ACC112 (cell line): ENCODE data around the gene WNT7A.

Experiments
- H2AFZ ChIP-seq: fragments of 200-600 bp; sonication (generic); one replicate; pipeline ENCODE4 v1.6.0; 2017; ENCODE audit warnings: antibody characterized with exemption, low read length; ENCODE audit not compliant: unreplicated experiment
- H3K27ac ChIP-seq: fragments of 200-600 bp; sonication (generic); 2 replicates; pipeline ENCODE4 v1.5.1; 2014; ENCODE audit warnings: low read depth, mild to moderate bottlenecking, antibody characterized with exemption, low read length, moderate library complexity
- H3K27me3 ChIP-seq: fragments of 200-600 bp; sonication (generic); 2 replicates; pipeline ENCODE4 v1.6.1; 2014; ENCODE audit warnings: mild to moderate bottlenecking, antibody characterized with exemption, low read length, moderate library complexity, mixed read lengths; ENCODE audit not compliant: insufficient read depth
- H3K36me3 ChIP-seq: fragments of 200-600 bp; sonication (generic); 2 replicates; pipeline ENCODE4 v1.6.1; 2016; ENCODE audit warnings: mild to moderate bottlenecking, antibody characterized with exemption, low read length, moderate library complexity, mixed read lengths; ENCODE audit not compliant: insufficient read depth
- H3K4me1 ChIP-seq: fragments of 200-600 bp; sonication (generic); one replicate; pipeline ENCODE4 v1.6.1; 2016; ENCODE audit warnings: low read length, mixed read lengths; ENCODE audit not compliant: insufficient read depth, unreplicated experiment, control insufficient read depth
- H3K4me3 ChIP-seq: fragments of 200-600 bp; sonication (generic); 2 replicates; pipeline ENCODE4 v1.5.1; 2014; ENCODE audit warnings: mild to moderate bottlenecking, low read depth, low read length
- H3K79me2 ChIP-seq: fragments of 200-600 bp; sonication (generic); one replicate; pipeline ENCODE4 v1.6.0; 2016; ENCODE audit warnings: low read length; ENCODE audit not compliant: control insufficient read depth, unreplicated experiment, insufficient read depth

Gene WNT7A

GRCh38 chr3:13852638-13853009 is 27.2 kb downstream of the WNT7A start:
- Histone ChIP-seq H2AFZ (no peak overlapping the region), H3K4me3 (no peak overlapping the region), H3K27me3 (no peaks in the 10 kb centered on the region), H3K36me3 (no peaks in the 10 kb centered on the region), H3K4me1 (peaks cover 3% of the 10 kb centered on the region), H3K79me2 (no peaks in the 10 kb centered on the region), H3K27ac (no peak overlapping the region)

- peaks cover 3% of the 10 kb centered on the region for H3K4me1 ChIP-seq
- H3K27me3 ChIP-seq: 0 out of 2 replicates have a peak, but pooled peaks cover 3% of the 10 kb centered on the region
- no peaks in the 10 kb centered on the region for H3K36me3 ChIP-seq
- H2AFZ ChIP-seq: no peak overlapping the region
- no peak overlapping the region for H3K4me3 ChIP-seq
- no peak overlapping the region for H3K27ac ChIP-seq
- no peaks in the 10 kb centered on the region for H3K79me2 ChIP-seq
Observed at GRCh38 chr3:13851997-13852637, 27.8 kb downstream of the WNT7A start.

GRCh38 chr3:13851091-13851849 is 28.6 kb downstream of the WNT7A start:
- no peak overlapping the region for H3K27ac ChIP-seq
- H3K27me3 ChIP-seq: 0 out of 2 replicates have a peak, but pooled peaks cover 5% of the 10 kb centered on the region
- peaks cover 3% of the 10 kb centered on the region for H3K4me1 ChIP-seq

GRCh38 chr3:13850161-13850945 is 29.5 kb downstream of the WNT7A start:
- Histone ChIP-seq H3K79me2 (no peaks in the 10 kb centered on the region), H3K27ac (no peak overlapping the region), H2AFZ (no peak overlapping the region), H3K4me3 (no peak overlapping the region), H3K27me3 (0 out of 2 replicates have a peak, but pooled peaks cover 5% of the 10 kb centered on the region), H3K4me1 (peaks cover 3% of the 10 kb centered on the region), H3K36me3 (no peaks in the 10 kb centered on the region)

More at GRCh38 chr3:13851091-13851849, 28.6 kb downstream of the WNT7A start:
- Histone ChIP-seq H3K79me2 (no peaks in the 10 kb centered on the region), H2AFZ (no peak overlapping the region), H3K4me3 (no peak overlapping the region), H3K36me3 (no peaks in the 10 kb centered on the region)

- Histone ChIP-seq H3K27ac (no peak overlapping the region), H3K4me1 (peaks cover 3% of the 10 kb centered on the region), H2AFZ (no peak overlapping the region), H3K36me3 (no peaks in the 10 kb centered on the region), H3K27me3 (0 out of 2 replicates have a peak, but pooled peaks cover 5% of the 10 kb centered on the region), H3K79me2 (no peaks in the 10 kb centered on the region), H3K4me3 (no peak overlapping the region)
Observed at GRCh38 chr3:13849018-13849417, 30.9 kb downstream of the WNT7A start.

GRCh38 chr3:13846716-13847570 is 32.9 kb downstream of the WNT7A start:
- H3K4me3 ChIP-seq: no peak overlapping the region
- H3K36me3 ChIP-seq: no peaks in the 10 kb centered on the region
- H2AFZ ChIP-seq: no peak overlapping the region
- H3K79me2 ChIP-seq: no peaks in the 10 kb centered on the region
- H3K27ac ChIP-seq: no peak overlapping the region
- H3K27me3 ChIP-seq: peaks cover 8% of the 10 kb centered on the region; the same call in 1 of the 2 replicates
- H3K4me1 ChIP-seq: peaks cover 3% of the 10 kb centered on the region

GRCh38 chr3:13846238-13846637 is 33.6 kb downstream of the WNT7A start:
- Histone ChIP-seq H3K4me3 (no peak overlapping the region), H3K4me1 (peaks cover 3% of the 10 kb centered on the region), H3K27me3 (peaks cover 14% of the 10 kb centered on the region; the same call in 1 of the 2 replicates), H3K27ac (no peak overlapping the region), H2AFZ (no peak overlapping the region), H3K36me3 (no peaks in the 10 kb centered on the region), H3K79me2 (no peaks in the 10 kb centered on the region)

GRCh38 chr3:13845806-13846205 is 34.1 kb downstream of the WNT7A start:
- H3K4me3 ChIP-seq: no peak overlapping the region
- no peak overlapping the region for H3K27ac ChIP-seq
- H3K36me3 ChIP-seq: no peaks in the 10 kb centered on the region
- H3K4me1 ChIP-seq: peaks cover 3% of the 10 kb centered on the region
- H2AFZ ChIP-seq: no peak overlapping the region
- H3K27me3 ChIP-seq: peaks cover 17% of the 10 kb centered on the region; the same call in 1 of the 2 replicates
- no peaks in the 10 kb centered on the region for H3K79me2 ChIP-seq

GRCh38 chr3:13844911-13845310 is 35.0 kb downstream of the WNT7A start:
- no peaks in the 10 kb centered on the region for H3K36me3 ChIP-seq
- no peak overlapping the region for H3K27ac ChIP-seq
- peaks cover 17% of the 10 kb centered on the region for H3K27me3 ChIP-seq
- H3K4me3 ChIP-seq: no peak overlapping the region
- H3K4me1 ChIP-seq: no peaks in the 10 kb centered on the region
- H3K79me2 ChIP-seq: no peaks in the 10 kb centered on the region
- no peak overlapping the region for H2AFZ ChIP-seq

GRCh38 chr3:13844286-13844685 is 35.6 kb downstream of the WNT7A start:
- Histone ChIP-seq H3K4me1 (no peaks in the 10 kb centered on the region), H3K79me2 (no peaks in the 10 kb centered on the region), H3K4me3 (no peak overlapping the region), H2AFZ (no peak overlapping the region), H3K27ac (no peak overlapping the region), H3K27me3 (peaks cover 17% of the 10 kb centered on the region), H3K36me3 (no peaks in the 10 kb centered on the region)
